MG63 (cell line): ENCODE data around the gene PTPRN2. TPM values are rescaled to one million over a fixed set of nuclear protein-coding genes. Genes with fewer than 3 reads are reported as not detected.

Source experiments
- DNase-seq: peaks from one replicate; pipeline ENCODE4 v3.0.0-alpha.2; 2020
- H3K27me3 ChIP-seq: fragments of 250-450 bp; sonication (Bioruptor Pico); 2 replicates; pipeline ENCODE4 v1.5.1; 2020; ENCODE audit warnings: mild to moderate bottlenecking, moderate library complexity
- H3K36me3 ChIP-seq: fragments of 250-450 bp; sonication (Bioruptor Pico); 2 replicates; pipeline ENCODE4 v1.5.1; 2020; ENCODE audit warnings: mild to moderate bottlenecking, moderate library complexity
- H3K4me3 ChIP-seq: fragments of 250-450 bp; sonication (Bioruptor Pico); 2 replicates; pipeline ENCODE4 v1.5.1; 2020; ENCODE audit warnings: mild to moderate bottlenecking, moderate library complexity
- H3K9me3 ChIP-seq: fragments of 250-450 bp; sonication (Bioruptor Pico); 2 replicates; pipeline ENCODE4 v1.5.1; 2020; ENCODE audit warnings: mild to moderate bottlenecking, moderate library complexity
- total RNA-seq: library from RNA; depleted of rRNA; stranded (reverse); fragments of >200 nt; shearing (Covaris generic); gene quantifications from 2 replicates; pipeline ENCODE4 v1.2.3, GENCODE V29; 2014; ENCODE audit warnings: low replicate concordance

The PTPRN2 gene
- total RNA-seq, 1 experiment from 2014 or later = 0.16 TPM

DNA sequence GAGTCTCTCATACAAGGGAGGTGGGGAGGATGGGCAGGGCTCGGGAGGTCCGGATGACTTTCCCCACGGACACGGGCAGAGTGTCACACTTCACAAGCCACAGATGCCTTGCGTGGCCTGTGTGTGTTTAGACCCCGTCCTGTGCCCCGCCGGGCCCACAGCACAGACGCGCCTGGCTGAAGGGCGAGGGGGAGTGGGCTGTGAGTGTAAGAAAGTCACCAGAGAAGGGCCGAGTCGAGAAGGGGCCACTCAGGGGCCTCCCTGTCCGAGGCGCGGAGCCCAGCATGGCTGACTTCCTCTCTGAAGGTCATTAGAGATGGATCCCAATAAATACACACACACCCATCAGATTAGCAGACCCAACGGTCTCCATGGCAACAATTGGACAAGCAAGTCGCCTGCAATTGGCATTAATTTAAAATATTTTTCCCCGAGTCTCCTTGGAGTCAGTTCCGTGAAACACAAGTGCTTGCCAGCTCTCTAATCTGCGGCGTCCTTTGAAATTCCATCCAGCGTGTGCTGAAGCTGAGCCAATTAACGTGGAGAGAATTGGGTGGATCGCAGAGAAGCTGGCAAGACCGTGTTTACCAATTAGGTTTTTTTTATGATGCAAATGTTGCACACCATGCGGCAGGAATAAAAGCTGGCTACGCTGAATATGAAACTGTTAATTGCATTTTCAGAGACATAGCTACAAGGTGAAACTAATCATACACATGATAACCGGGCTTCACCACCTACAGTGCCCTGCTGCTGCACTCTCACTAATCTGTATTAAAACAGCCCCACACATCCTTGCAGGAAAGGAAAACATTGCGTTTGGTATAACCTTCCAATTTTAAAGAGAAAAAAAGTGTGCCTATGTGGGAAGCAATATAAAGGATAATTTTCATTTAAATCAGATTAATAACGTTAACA is 571.2 kb downstream of the PTPRN2 start:
- no peaks in the 10 kb centered on the region for H3K27me3 ChIP-seq
- no peaks in the 10 kb centered on the region for H3K9me3 ChIP-seq
- H3K36me3 ChIP-seq = no peaks in the 10 kb centered on the region
- DNase-seq = no peak
- H3K4me3 ChIP-seq = no peak overlapping the region

DNA sequence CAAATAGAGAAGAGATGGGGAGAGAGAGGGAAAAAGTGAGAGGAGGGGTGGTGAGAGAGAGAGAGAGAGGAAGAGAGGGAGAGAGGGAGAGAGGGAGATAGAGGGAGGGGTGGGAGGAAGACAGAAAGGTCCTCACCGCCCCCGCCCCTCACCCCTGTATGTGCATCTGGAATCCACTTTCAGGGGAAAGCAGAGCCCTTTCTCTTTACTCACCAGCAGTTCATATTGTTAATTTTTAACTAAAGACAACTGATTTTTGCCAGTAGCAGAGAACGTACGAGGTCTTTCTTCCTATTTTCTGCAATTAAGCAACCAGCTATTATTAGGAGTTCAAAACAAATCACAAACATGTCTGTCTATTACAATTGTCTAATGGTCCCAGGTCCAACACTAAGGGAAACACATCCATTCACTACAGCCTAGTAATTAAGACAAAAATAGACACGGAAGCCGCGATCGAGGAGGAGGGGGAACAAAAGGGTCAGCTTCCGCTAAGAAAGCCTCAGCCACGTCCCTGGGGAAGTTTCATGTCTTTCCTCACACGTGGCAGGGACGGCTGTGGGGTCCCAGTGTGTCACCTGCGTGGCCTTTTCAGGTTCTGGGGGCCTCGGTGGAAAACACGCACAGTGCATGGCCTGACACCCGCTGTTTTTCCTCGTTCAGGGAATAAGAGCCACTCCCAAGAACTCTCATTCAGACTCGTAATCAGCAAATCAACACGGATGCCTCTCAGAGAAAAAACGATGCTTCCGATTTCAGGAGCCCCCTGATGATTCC is 572.0 kb downstream of the PTPRN2 start:
- no peak for DNase-seq
- H3K36me3 ChIP-seq = no peaks in the 10 kb centered on the region

DNA sequence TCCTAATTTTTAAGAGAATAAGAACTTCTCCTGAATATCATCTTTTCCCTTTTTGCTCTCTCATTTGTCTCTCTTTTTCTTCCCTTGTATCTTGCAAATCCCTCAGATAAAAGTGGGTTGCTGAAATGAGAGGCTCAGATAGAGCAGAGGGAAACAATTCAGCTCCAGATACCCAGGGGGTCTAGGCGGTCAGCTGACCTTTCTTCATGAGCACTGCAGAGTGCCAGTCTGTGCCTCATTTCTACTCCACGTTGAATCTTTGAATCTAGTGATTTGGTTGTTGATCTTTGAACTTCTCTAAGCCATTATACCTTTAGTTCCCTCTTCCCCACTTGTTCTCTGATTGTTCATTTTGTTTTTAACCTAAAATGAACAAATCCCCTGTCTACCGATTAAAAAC is 572.6 kb downstream of the PTPRN2 start:
- Histone ChIP-seq H3K4me3 (no peak overlapping the region), H3K27me3 (no peaks in the 10 kb centered on the region), H3K9me3 (no peaks in the 10 kb centered on the region), H3K36me3 (no peaks in the 10 kb centered on the region)
- no peak for DNase-seq

More for the DNA sequence above, 572.0 kb downstream of the PTPRN2 start:
- Histone ChIP-seq H3K9me3 (no peaks in the 10 kb centered on the region), H3K27me3 (no peaks in the 10 kb centered on the region), H3K4me3 (no peak overlapping the region)

DNA sequence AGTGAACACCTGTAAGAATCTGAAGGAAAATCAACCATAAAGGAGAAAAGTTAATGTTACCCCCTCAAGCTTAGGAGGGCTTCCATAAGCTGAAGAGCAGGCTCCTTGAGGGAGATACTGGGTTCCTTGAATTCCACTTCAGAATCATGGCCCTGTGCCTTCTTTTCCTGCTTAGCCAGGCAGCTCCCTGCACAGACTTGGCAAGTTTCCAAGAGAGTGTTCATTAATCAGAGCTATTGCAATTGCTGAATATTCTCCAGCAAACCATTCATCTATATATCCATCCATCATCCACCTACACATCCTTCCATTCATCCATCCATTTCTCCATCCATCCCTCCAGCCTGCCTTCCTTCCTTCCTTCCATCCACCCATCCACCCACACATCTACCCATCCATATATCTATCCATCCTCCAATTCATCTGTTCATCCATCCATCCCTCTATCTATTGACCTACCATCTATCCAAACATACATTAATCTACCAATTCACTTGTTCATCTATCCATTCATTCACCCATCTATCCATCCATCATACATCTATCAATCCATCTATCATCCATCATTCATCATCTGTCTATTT is 574.4 kb downstream of the PTPRN2 start:
- DNase-seq = no peak
- Histone ChIP-seq H3K27me3 (no peaks in the 10 kb centered on the region), H3K4me3 (no peak overlapping the region), H3K36me3 (no peaks in the 10 kb centered on the region), H3K9me3 (no peaks in the 10 kb centered on the region)

DNA sequence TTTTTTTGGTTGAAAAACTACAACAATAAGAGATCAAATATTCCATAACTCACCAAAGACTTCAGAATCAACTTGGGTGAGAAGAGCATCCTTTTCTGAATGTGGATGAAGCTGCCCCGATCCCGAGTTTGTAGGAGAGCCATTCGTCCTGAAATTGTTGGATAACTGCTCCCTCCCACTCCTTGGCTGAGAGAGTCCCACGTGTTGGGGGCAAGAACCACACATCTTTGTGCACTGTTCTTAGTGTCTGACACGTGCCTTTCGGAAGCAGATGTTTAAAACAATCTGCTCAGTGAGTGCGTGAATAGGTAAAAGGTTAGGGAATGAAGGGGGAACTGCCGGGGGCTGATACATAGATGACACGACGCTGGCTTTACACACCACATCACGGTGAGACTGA is 575.7 kb downstream of the PTPRN2 start:
- H3K27me3 ChIP-seq = no peaks in the 10 kb centered on the region
- no peaks in the 10 kb centered on the region for H3K9me3 ChIP-seq
- no peak overlapping the region for H3K4me3 ChIP-seq
- DNase-seq = no peak
- H3K36me3 ChIP-seq = no peaks in the 10 kb centered on the region

DNA sequence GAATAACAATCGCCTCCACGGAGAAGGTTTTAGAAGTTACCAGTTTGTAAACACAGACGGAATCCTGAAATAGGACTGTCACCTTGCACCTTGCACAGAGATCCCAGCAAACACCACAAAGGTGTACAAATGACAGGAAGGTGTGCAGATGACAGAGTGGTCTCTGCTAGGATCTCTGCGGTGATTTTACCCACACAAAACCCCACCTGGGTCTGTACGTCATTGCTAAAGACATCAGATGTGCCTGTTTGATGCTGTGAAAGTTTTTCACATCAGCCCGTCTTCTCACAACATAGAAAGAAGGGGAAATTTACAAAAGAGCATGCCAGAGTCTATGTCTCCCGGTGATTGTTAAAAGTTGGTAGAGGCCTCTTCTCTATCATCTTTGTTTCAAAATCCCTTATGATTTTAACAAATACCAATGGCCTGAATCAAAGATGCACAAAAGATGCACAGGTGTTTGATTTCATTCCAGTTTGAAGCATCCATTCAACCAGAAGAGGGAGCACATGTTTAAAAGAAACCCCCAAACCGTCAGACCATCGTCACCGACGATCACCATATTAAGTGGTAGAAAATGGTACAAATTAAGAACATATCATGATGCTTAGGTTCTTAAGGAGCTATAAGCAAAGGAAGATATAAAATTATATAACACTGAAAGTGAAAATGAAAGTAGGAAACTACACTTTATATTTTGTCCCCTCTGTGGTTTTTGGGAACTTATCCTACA is 576.5 kb downstream of the PTPRN2 start:
- no peaks in the 10 kb centered on the region for H3K9me3 ChIP-seq
- no peak for DNase-seq

DNA sequence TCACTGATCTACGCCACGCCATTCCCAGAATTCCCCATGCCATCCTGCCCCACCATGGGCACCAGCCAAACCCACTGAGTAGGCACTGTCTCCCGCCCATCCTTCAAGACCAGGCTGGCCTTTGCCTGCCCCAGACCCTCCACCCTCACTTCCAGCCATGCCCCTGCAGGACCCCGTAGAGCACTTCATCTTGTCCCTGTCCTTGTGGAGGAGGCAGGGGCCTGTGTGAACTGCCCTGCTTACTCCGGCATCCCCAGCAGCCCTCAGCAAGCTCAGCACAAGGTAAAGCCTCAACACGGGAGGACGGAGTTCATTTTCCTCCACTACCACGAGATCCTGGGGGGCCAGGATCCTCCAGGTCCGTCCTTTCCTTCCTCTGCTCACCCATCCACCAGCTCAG is 577.7 kb downstream of the PTPRN2 start:
- no peaks in the 10 kb centered on the region for H3K36me3 ChIP-seq
- no peaks in the 10 kb centered on the region for H3K27me3 ChIP-seq
- H3K9me3 ChIP-seq = no peaks in the 10 kb centered on the region
- no peak overlapping the region for H3K4me3 ChIP-seq
- no peak for DNase-seq

More for the DNA sequence above, 576.5 kb downstream of the PTPRN2 start:
- no peaks in the 10 kb centered on the region for H3K36me3 ChIP-seq
- H3K4me3 ChIP-seq = no peak overlapping the region
- no peaks in the 10 kb centered on the region for H3K27me3 ChIP-seq

DNA sequence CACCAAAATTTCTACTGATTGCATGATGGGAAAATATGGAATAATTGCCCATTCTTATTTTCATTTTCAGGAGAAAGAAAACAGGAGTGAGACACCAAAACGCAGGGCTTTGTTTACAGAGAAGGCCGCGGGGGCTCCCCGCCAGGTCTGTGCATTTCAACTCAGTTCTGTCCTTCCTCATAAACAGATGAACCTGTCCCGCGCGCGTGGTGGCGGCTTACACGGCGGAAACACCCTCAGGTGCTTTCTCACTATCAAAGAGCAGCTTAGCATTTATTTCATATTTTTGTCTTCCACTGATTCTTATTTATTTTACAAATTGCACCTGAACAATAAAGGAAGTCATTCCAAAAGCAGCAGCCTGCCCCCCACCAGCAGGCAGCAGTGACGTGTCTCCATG is 579.4 kb downstream of the PTPRN2 start:
- no peaks in the 10 kb centered on the region for H3K9me3 ChIP-seq
- H3K4me3 ChIP-seq = no peak overlapping the region
- H3K36me3 ChIP-seq = no peaks in the 10 kb centered on the region
- no peaks in the 10 kb centered on the region for H3K27me3 ChIP-seq
- no peak for DNase-seq

DNA sequence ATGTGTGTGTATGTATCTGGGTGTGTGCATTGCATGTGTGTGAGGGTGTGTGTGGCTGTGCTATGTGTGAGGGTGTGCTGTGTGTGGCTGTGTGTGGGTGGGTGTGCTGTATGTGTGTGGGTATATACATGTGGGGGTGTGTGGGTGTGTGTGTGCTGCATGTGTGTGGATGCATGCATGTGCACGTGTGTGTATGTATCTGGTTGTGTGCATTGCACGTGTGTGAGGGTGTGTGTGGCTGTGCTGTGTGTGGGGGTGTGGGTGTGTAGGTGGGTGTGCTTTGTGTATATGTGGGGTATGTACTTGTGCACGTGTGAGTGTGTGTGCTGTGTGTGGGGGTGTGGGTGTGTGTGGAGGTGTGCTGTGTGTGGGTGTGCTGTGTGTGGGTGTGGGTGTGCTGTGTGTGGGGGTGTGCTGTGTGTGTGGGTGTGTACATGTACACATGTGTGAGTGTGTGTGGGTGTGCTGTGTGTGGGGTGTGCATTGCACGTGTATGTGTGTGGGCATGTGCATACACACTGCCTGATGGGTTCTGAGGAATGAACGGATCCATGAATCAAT is 579.8 kb downstream of the PTPRN2 start:
- Histone ChIP-seq H3K27me3 (no peaks in the 10 kb centered on the region), H3K9me3 (no peaks in the 10 kb centered on the region), H3K36me3 (no peaks in the 10 kb centered on the region), H3K4me3 (no peak overlapping the region)
- DNase-seq = no peak

DNA sequence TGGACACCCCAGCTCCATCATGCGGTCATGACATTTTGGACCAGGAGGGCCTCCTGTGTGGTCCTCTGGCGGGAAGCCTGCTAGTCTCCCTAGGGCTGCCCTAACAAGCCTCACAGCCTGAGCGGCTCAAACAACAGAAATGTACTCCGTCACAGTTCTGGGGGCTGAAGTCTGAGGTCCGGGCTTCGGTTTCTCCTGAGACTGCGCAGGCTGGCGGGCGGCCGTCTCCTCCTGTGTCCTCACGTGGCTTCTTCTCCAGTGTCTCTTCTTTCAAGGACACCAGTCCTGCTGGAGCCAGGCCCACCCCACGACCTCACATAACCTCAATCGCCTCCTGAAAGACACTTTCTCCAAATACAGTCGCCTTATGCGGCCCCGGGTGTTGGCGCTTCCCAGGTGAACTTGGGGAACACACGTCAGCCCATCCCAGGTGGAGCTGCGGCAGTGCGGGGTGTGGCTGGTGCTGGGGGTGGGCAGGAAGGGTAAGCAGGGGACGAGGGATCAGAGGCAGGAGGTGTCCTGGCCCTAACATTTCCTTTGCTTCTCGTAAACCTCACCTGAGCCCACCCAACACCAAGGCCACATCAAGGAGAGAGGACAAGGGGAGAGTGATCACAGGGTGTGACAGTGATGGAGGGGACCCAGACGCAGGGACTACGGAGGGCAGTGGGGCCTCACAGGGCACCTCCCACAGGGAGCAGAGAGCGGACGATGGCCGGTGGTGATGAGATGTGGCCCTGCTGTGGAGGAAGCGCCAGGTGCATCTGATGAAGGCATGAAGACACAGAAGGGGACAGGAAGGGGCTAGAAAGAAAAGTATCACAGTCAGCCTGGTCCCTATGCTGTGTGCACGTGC is 580.6 kb downstream of the PTPRN2 start:
- Histone ChIP-seq H3K4me3 (no peak overlapping the region), H3K36me3 (no peaks in the 10 kb centered on the region), H3K27me3 (no peaks in the 10 kb centered on the region), H3K9me3 (no peaks in the 10 kb centered on the region)
- no peak for DNase-seq

DNA sequence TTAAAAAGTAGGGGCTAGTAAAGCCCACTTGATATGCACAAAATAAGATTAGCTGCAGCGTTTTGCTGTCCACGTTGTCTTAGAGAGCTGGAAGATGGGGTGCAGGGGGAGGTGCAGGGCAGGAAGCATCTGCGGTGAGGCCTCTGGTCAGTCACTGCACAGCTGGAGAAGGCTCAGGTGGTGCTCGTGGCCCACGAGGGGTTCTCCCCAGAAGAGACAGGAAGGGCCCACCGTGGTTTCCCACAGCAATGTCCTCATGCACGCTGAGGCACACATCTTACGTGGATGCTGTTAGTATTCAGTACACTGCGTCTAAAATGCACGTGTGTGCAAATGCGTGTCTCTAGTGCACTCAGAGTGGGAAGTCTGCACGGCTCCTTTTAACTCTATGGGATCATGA is 582.1 kb downstream of the PTPRN2 start:
- H3K9me3 ChIP-seq = no peaks in the 10 kb centered on the region
- no peak for DNase-seq
- H3K4me3 ChIP-seq = no peak overlapping the region
- H3K36me3 ChIP-seq = no peaks in the 10 kb centered on the region
- H3K27me3 ChIP-seq = no peaks in the 10 kb centered on the region

DNA sequence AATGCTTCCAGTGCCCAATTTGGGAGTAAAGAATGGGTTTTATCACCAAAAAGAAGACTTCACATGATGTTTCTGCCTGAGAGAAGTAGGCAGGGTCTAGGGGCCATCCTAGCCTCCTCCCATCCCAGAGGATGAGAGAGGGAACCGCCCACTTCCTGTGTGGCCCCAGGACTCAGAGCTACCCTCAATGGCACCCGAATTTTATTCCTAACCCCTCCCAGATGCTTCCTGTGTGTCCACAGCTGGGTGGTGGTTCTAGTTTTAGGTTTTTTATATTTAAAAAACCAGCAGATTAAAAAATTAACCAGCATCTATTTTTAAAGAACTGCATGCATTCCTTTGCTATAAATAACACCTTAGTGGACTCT is 583.5 kb downstream of the PTPRN2 start:
- Histone ChIP-seq H3K4me3 (no peak overlapping the region), H3K36me3 (no peaks in the 10 kb centered on the region), H3K27me3 (no peaks in the 10 kb centered on the region), H3K9me3 (no peaks in the 10 kb centered on the region)
- no peak for DNase-seq

DNA sequence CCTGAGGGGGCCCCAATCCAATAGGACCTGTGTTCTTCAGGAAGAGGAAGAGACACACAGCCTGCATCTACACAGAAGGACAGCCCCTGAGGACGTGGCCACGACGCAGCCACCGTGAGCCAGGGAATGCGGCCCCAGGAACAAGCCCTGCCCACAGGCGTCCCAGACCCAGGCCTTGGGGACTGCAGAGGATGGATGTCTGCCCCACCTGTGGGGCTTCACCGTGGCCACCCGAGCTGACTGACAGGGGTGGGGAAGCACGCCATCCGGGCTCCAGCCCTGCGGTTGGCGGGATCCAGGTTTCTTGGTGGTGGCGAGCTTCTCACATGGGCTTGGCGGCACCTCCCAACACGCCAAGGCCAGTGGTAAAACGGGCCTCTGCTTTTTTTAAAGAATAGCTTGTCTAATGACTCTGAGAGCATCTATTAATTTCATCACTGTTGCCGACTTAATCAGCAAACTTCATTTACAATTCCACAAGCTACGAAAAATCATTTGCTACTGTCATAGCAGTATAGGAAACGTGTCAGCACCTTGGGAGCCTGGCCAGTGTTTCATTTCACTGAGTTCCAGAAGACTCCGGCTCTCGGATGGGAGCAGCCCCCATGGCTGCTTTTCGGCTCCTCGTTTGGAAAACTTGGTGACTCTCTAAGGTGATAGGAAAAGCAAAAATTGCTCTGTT is 584.0 kb downstream of the PTPRN2 start:
- no peaks in the 10 kb centered on the region for H3K27me3 ChIP-seq
- no peak overlapping the region for H3K4me3 ChIP-seq
- H3K36me3 ChIP-seq = no peaks in the 10 kb centered on the region
- no peaks in the 10 kb centered on the region for H3K9me3 ChIP-seq
- DNase-seq = no peak

DNA sequence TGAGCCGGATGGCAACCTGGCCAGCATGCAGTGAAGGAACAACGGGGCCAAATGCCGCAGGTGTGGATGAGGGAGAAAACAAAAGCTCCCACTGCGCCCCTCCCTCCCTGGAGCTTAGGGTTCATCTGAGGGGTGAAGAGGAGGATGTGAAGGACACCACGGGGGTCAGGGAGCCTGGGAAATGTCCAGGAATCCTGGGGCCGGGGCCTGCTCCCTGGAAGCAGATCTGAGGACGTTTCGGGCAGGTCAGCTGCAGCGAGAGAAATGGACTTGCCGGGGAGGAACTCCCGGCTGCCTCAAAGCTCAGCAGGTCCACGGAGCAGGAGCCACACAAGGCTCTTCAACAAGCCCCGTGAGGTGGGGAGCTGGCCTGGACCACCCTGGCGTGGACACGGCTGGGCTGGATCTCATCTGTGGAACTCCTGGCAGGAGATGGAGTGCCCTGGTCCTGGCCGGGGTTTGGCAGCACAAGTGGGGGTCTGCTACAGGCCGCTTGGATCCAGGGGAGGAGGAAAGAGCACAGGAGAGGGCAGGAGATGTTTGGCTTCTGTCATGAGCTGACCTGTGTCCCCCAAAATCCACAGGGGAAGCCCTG is 585.0 kb downstream of the PTPRN2 start:
- H3K36me3 ChIP-seq = no peaks in the 10 kb centered on the region
- no peak for DNase-seq
- no peaks in the 10 kb centered on the region for H3K9me3 ChIP-seq
- H3K27me3 ChIP-seq = no peaks in the 10 kb centered on the region
- H3K4me3 ChIP-seq = no peak overlapping the region
